CD14-positive monocyte (primary cell): ENCODE measurements around the gene ENPP4. TPM values are rescaled to one million over a fixed set of nuclear protein-coding genes. Genes with fewer than 3 reads are reported as not detected.

ENCODE experiments used
- DNase-seq, 3 donors: peaks; one replicate each; pipeline ENCODE4 v3.0.0-alpha.2; 2011 to 2022
- H2AFZ ChIP-seq: 2 replicates; pipeline ENCODE4 v1.6.0; 2012; ENCODE audit warnings: mild to moderate bottlenecking, low read depth, low read length, inconsistent platforms; ENCODE audit not compliant: insufficient read depth, poor library complexity, severe bottlenecking
- H3K27ac ChIP-seq, 2 donors: 1 replicate in 1 of 2; 2 replicates in 1 of 2; pipeline ENCODE4 v1.5.1; 2012 to 2013; ENCODE audit warnings: low read length in 2 of 2, control low read depth in 1 of 2, inconsistent platforms in 1 of 2, low read depth in 1 of 2, mild to moderate bottlenecking in 1 of 2
- H3K27me3 ChIP-seq, 2 donors: one replicate each; pipeline versions ENCODE4 v1.6.0 to v1.6.1; 2011 to 2013; ENCODE audit warnings: low read length in 2 of 2; ENCODE audit not compliant: control insufficient read depth in 2 of 2, insufficient read depth in 2 of 2
- H3K36me3 ChIP-seq, 2 donors: replicated peaks in 1 of 2; 1 replicate in 1 of 2; 2 replicates in 1 of 2; pipeline versions ENCODE4 v1.5.1 to v1.6.1; 2012 to 2013; ENCODE audit warnings: low read length in 2 of 2, control low read depth in 1 of 2, inconsistent platforms in 1 of 2, mild to moderate bottlenecking in 1 of 2; ENCODE audit not compliant: insufficient read depth in 2 of 2, control insufficient read depth in 1 of 2
- H3K4me1 ChIP-seq, 2 donors: 1 replicate in 1 of 2; 2 replicates in 1 of 2; pipeline versions ENCODE4 v1.5.1 to v1.6.1; 2012 to 2013; ENCODE audit warnings: low read length in 2 of 2, control low read depth in 1 of 2, inconsistent platforms in 1 of 2, mild to moderate bottlenecking in 1 of 2, moderate library complexity in 1 of 2; ENCODE audit not compliant: insufficient read depth in 2 of 2, control insufficient read depth in 1 of 2
- H3K4me2 ChIP-seq: replicated peaks from 2 replicates; pipeline ENCODE3; 2012; ENCODE audit warnings: low read length, moderate library complexity, mild to moderate bottlenecking; ENCODE audit not compliant: poor library complexity, severe bottlenecking; ENCODE audit errors: extremely low read depth
- H3K4me3 ChIP-seq, 3 experiments: fragments of 200-600 bp in 1 of 3; sonication (generic) in 1 of 3; replicated peaks in 1 of 3; 1 replicate in 2 of 3; 2 replicates in 1 of 3; pipeline ENCODE4 v1.5.1; 2011 to 2013; ENCODE audit warnings: low read length in 3 of 3, mild to moderate bottlenecking in 3 of 3, control low read depth in 2 of 3, low read depth in 2 of 3, inconsistent platforms in 1 of 3, moderate library complexity in 1 of 3
- H3K79me2 ChIP-seq: 2 replicates; pipeline ENCODE4 v1.6.0; 2012; ENCODE audit warnings: mild to moderate bottlenecking, control low read depth, inconsistent platforms, low read length, moderate library complexity; ENCODE audit not compliant: insufficient read depth
- H3K9ac ChIP-seq: 2 replicates; pipeline ENCODE4 v1.6.0; 2017; ENCODE audit warnings: low read length, mild to moderate bottlenecking; ENCODE audit not compliant: insufficient read depth, poor library complexity, severe bottlenecking
- H3K9me3 ChIP-seq, 2 donors: replicated peaks in 1 of 2; 1 replicate in 1 of 2; 2 replicates in 1 of 2; pipeline versions ENCODE4 v1.5.1 to v1.6.1; 2012 to 2013; ENCODE audit warnings: low read length in 2 of 2, control low read depth in 1 of 2; ENCODE audit not compliant: control insufficient read depth in 1 of 2, insufficient read depth in 1 of 2
- H4K20me1 ChIP-seq: 2 replicates; pipeline ENCODE4 v1.6.0; 2012; ENCODE audit warnings: mild to moderate bottlenecking, low read length, control low read depth, moderate library complexity; ENCODE audit not compliant: insufficient read depth
- H3K27ac Mint-ChIP-seq, 7 donors: one replicate each; pipeline ENCODE4 v1.8.0; 2020; ENCODE audit warnings: mild to moderate bottlenecking in 7 of 7, mixed read lengths in 7 of 7, moderate library complexity in 6 of 7, inconsistent platforms in 2 of 7
- H3K27me3 Mint-ChIP-seq, 3 donors: one replicate each; pipeline ENCODE4 v1.8.0; 2021 to 2022; ENCODE audit warnings: low read depth in 3 of 3, mild to moderate bottlenecking in 3 of 3, mixed read lengths in 3 of 3, moderate library complexity in 3 of 3, inconsistent platforms in 1 of 3
- H3K36me3 Mint-ChIP-seq, 2 donors: one replicate each; pipeline ENCODE4 v1.8.0; 2020; ENCODE audit warnings: mixed read lengths in 2 of 2, inconsistent platforms in 1 of 2, mild to moderate bottlenecking in 1 of 2
- H3K4me1 Mint-ChIP-seq: one replicate; pipeline ENCODE4 v1.8.0; 2020; ENCODE audit warnings: mild to moderate bottlenecking, mixed read lengths
- H3K4me3 Mint-ChIP-seq, 2 donors: one replicate each; pipeline ENCODE4 v1.8.0; 2020; ENCODE audit warnings: mild to moderate bottlenecking in 2 of 2, mixed read lengths in 2 of 2, moderate library complexity in 1 of 2
- H3K9me3 Mint-ChIP-seq, 7 donors: one replicate each; pipeline ENCODE4 v1.8.0; 2020 to 2022; ENCODE audit warnings: mixed read lengths in 7 of 7, mild to moderate bottlenecking in 6 of 7, moderate library complexity in 6 of 7, inconsistent platforms in 2 of 7
- WGBS: methylation state at CpG from one replicate; pipeline ENCODE4 v1.1.5; 2013; ENCODE audit warnings: missing lambda C conversion rate; ENCODE audit not compliant: insufficient coverage; 5-methylcytosine and 5-hydroxymethylcytosine counted together
- intact Hi-C, 2 donors: fragments of 100-400 bp; cut with micrococcal nuclease; formaldehyde crosslinking; loops; one replicate each; pipeline versions ENCODE4 v1.15.0 to v1.15.1; 2023
- polyA plus RNA-seq, 3 donors: library from polyadenylated mRNA; depleted of rRNA in 1 of 3; unstranded in 2 of 3; stranded (reverse) in 1 of 3; fragments of 300-500 nt in 2 of 3; fragments of >200 nt in 1 of 3; fragmentation: Illumina TruSeq in 2 of 3; gene quantifications; 1 replicate in 2 of 3; 2 replicates in 1 of 3; pipeline ENCODE4 v1.2.3, GENCODE V29; 2012 to 2021
- TF ChIP-seq, protein P1 (sequence below): fragments of 200-600 bp; IDR thresholded peaks from one replicate; pipeline ENCODE4 v1.8.0; 2022; ENCODE audit warnings: antibody characterized with exemption, mild to moderate bottlenecking

Gene ENPP4
- polyA plus RNA-seq, 3 donors, result 1.1 to 1.7 (median 1.3) TPM

GRCh38 chr6:46128476-46128875, 1.3 kb upstream of the ENPP4 start:
- Histone ChIP-seq H4K20me1 (no peaks in the 10 kb centered on the region), H3K27ac (no peak overlapping the region), H3K4me3 (no peak overlapping the region), H3K9me3 (no peaks in the 10 kb centered on the region), H3K27me3 (no peaks in the 10 kb centered on the region), H3K9ac (no peak overlapping the region), H2AFZ (no peak overlapping the region), H3K4me2 (peak overlapping the region; percentile 16), H3K4me1 (peaks cover 31 to 32% of the 10 kb centered on the region in 2 donors), H3K36me3 (no peaks in the 10 kb centered on the region), H3K79me2 (peaks cover under 1% of the 10 kb centered on the region)
- no CpG with 5 or more reads among the region's 3 CpGs for WGBS
- Mint-ChIP-seq H3K27me3 (peaks cover 0 to 3% (median 1%) of the 10 kb centered on the region in 3 donors), H3K27ac (peak overlapping the region in 3 of 7 donors; percentile 15 to 72 (median 44)), H3K36me3 (no peaks in the 10 kb centered on the region), H3K4me3 (no peak overlapping the region), H3K4me1 (peaks cover 35% of the 10 kb centered on the region), H3K9me3 (peaks cover 0 to 4% (median 0%) of the 10 kb centered on the region in 7 donors)
- DNase-seq, result peak in 2 of 3 donors; percentile 20 to 37
- intact Hi-C loops, result no loop called here
- TF ChIP-seq, protein P1, sequence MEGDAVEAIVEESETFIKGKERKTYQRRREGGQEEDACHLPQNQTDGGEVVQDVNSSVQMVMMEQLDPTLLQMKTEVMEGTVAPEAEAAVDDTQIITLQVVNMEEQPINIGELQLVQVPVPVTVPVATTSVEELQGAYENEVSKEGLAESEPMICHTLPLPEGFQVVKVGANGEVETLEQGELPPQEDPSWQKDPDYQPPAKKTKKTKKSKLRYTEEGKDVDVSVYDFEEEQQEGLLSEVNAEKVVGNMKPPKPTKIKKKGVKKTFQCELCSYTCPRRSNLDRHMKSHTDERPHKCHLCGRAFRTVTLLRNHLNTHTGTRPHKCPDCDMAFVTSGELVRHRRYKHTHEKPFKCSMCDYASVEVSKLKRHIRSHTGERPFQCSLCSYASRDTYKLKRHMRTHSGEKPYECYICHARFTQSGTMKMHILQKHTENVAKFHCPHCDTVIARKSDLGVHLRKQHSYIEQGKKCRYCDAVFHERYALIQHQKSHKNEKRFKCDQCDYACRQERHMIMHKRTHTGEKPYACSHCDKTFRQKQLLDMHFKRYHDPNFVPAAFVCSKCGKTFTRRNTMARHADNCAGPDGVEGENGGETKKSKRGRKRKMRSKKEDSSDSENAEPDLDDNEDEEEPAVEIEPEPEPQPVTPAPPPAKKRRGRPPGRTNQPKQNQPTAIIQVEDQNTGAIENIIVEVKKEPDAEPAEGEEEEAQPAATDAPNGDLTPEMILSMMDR, result no peak

DNA sequence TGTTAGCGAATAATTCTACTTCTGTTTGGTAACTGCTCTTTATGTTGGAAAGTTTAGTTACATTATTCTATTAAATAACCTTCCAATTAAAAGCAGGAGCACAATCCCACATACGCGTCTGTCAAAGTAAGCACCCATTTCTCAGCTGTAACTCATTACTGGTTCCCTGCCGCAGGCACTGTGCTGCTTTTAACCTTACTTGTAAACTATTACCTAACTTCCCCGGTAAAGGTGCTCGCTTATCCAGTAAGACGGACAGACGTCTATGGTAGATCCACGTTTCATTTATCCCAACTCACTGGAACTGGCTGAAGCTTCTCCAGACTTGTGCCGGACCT, 529 bp upstream of the ENPP4 start:
- H3K9me3 ChIP-seq, result no peaks in the 10 kb centered on the region
- peak overlapping the region; percentile 89 to 94 for H3K4me3 Mint-ChIP-seq
- H3K27me3 ChIP-seq, result no peaks in the 10 kb centered on the region
- H3K4me1 Mint-ChIP-seq, result peaks cover 43% of the 10 kb centered on the region
- peak overlapping the region in 1 of 2 donors; percentile 61 for H3K27ac ChIP-seq
- H3K4me3 ChIP-seq, result peak overlapping the region; percentile 80 to 97 (median 86)
- H3K4me1 ChIP-seq, result peaks cover 31 to 34% of the 10 kb centered on the region in 2 donors
- no peaks in the 10 kb centered on the region for H4K20me1 ChIP-seq
- H3K27ac Mint-ChIP-seq, result peak overlapping the region in 2 of 7 donors; percentile 73 to 80
- WGBS, result 0% methylated on average over 8 of the region's 10 CpGs
- H3K79me2 ChIP-seq, result peaks cover 6% of the 10 kb centered on the region
- H3K4me2 ChIP-seq, result peak overlapping the region; percentile 98
- TF ChIP-seq, protein P1, result no peak
- peak overlapping the region; percentile 76 for H3K9ac ChIP-seq
- peak overlapping the region; percentile 91 for H2AFZ ChIP-seq
- H3K36me3 Mint-ChIP-seq, result no peaks in the 10 kb centered on the region
- no peaks in the 10 kb centered on the region for H3K36me3 ChIP-seq
- DNase-seq, result no peak
- H3K27me3 Mint-ChIP-seq, result peaks cover 0 to 3% (median 1%) of the 10 kb centered on the region in 3 donors
- intact Hi-C loops, result no loop called here
- peaks cover 0 to 2% (median 0%) of the 10 kb centered on the region in 7 donors for H3K9me3 Mint-ChIP-seq
